HEK293 (cell line): ENCODE measurements around the gene DPPA4.

Source experiments
- CTCF ChIA-PET: fragments of 350-600 bp; formaldehyde crosslinking; extraction: SDS; loops from one replicate; lab custom pipeline; 2021; ENCODE audit warnings: antibody characterized with exemption; lab: Yijun Ruan, JAX
- POLR2A ChIA-PET: fragments of 300-600 bp; formaldehyde crosslinking; extraction: SDS; loops from one replicate; lab custom pipeline; 2020; ENCODE audit warnings: antibody characterized with exemption, inconsistent platforms; lab: Yijun Ruan, JAX
- H3K27ac ChIP-seq: fragments of 200-500 bp; sonication (Bioruptor generic); 2 replicates; pipeline ENCODE4 v1.5.1; 2014; ENCODE audit warnings: low read depth, low read length, control low read depth, inconsistent platforms; ENCODE audit errors: extremely low read depth
- H3K36me3 ChIP-seq, 2 experiments: fragments of 200-500 bp in 1 of 2; sonication (Bioruptor generic) in 1 of 2; 1 replicate in 1 of 2; 2 replicates in 1 of 2; pipeline ENCODE4 v1.5.1; 2014 to 2017; ENCODE audit warnings: inconsistent platforms in 2 of 2, low read length in 2 of 2; ENCODE audit not compliant: control insufficient read depth in 2 of 2, insufficient read depth in 1 of 2
- H3K4me1 ChIP-seq: fragments of 200-500 bp; sonication (Bioruptor generic); 2 replicates; pipeline ENCODE4 v1.5.1; 2014; ENCODE audit warnings: mild to moderate bottlenecking, low read length, inconsistent platforms; ENCODE audit not compliant: control insufficient read depth, insufficient read depth
- H3K4me3 ChIP-seq: 2 replicates; pipeline ENCODE4 v1.5.1; 2011; ENCODE audit warnings: low read depth, mild to moderate bottlenecking, control low read depth, low read length, moderate library complexity
- H3K9me3 ChIP-seq: fragments of 200-500 bp; sonication (Bioruptor generic); 2 replicates; pipeline ENCODE4 v1.5.1; 2014; ENCODE audit warnings: low read depth, low read length, inconsistent platforms; ENCODE audit not compliant: control insufficient read depth, insufficient read depth
- GLIS1 ChIP-seq: fragments of 450-650 bp; formaldehyde crosslinking; IDR thresholded peaks from 2 replicates; pipeline ENCODE4 v1.5.1; 2016; ENCODE audit warnings: missing biosample characterization, missing genetic modification characterization
- HOXA7 ChIP-seq: sonication (generic); formaldehyde crosslinking; IDR thresholded peaks from 2 replicates; pipeline ENCODE4 v1.8.1; 2022; ENCODE audit warnings: missing genetic modification reagents, borderline replicate concordance
- KLF9 ChIP-seq: fragments of 450-650 bp; formaldehyde crosslinking; IDR thresholded peaks from 2 replicates; pipeline ENCODE4 v1.5.1; 2016; ENCODE audit warnings: missing biosample characterization, missing genetic modification characterization, low read depth
- PRDM1 ChIP-seq: fragments of 450-650 bp; formaldehyde crosslinking; IDR thresholded peaks from 2 replicates; pipeline ENCODE4; 2016; ENCODE audit warnings: missing biosample characterization, missing genetic modification characterization
- ZFHX2 ChIP-seq: fragments of 450-650 bp; formaldehyde crosslinking; conservative IDR thresholded peaks from 2 replicates; pipeline ENCODE4 v1.5.1; 2016; ENCODE audit warnings: missing biosample characterization, missing genetic modification characterization
- ZNF112 ChIP-seq: fragments of 450-650 bp; formaldehyde crosslinking; IDR thresholded peaks from 2 replicates; pipeline ENCODE4 v1.5.0; 2017; ENCODE audit warnings: missing biosample characterization, missing genetic modification characterization
- ZNF2 ChIP-seq: fragments of 450-650 bp; formaldehyde crosslinking; IDR thresholded peaks from 2 replicates; pipeline ENCODE4 v1.5.1; 2016; ENCODE audit warnings: missing biosample characterization, missing genetic modification characterization
- ZNF221 ChIP-seq: fragments of 450-650 bp; formaldehyde crosslinking; IDR thresholded peaks from 2 replicates; pipeline ENCODE4 v1.5.1; 2017; ENCODE audit warnings: missing biosample characterization, missing genetic modification characterization, borderline replicate concordance
- ZNF354C ChIP-seq: fragments of 450-650 bp; formaldehyde crosslinking; IDR thresholded peaks from 2 replicates; pipeline ENCODE4 v1.5.1; 2016; ENCODE audit warnings: missing biosample characterization, missing genetic modification characterization, low read depth, borderline replicate concordance
- ZNF366 ChIP-seq: fragments of 450-650 bp; formaldehyde crosslinking; conservative IDR thresholded peaks from 2 replicates; pipeline ENCODE4 v1.5.1; 2016; ENCODE audit warnings: missing biosample characterization, missing genetic modification characterization
- ZNF473 ChIP-seq: fragments of 450-650 bp; formaldehyde crosslinking; IDR thresholded peaks from 2 replicates; pipeline ENCODE4 v1.5.1; 2017; ENCODE audit warnings: missing biosample characterization, missing genetic modification characterization
- ZNF48 ChIP-seq: fragments of 450-650 bp; formaldehyde crosslinking; IDR thresholded peaks from 2 replicates; pipeline ENCODE4 v1.5.1; 2016; ENCODE audit warnings: missing biosample characterization, missing genetic modification characterization
- ZNF544 ChIP-seq: fragments of 450-650 bp; formaldehyde crosslinking; IDR thresholded peaks from 2 replicates; pipeline ENCODE4 v1.5.0; 2017; ENCODE audit warnings: missing biosample characterization, missing genetic modification characterization
- ZNF555 ChIP-seq: fragments of 450-650 bp; formaldehyde crosslinking; conservative IDR thresholded peaks from 2 replicates; pipeline ENCODE4 v1.5.1; 2017; ENCODE audit warnings: missing biosample characterization, mild to moderate bottlenecking, missing genetic modification characterization, inconsistent platforms
- ZNF600 ChIP-seq: fragments of 450-650 bp; formaldehyde crosslinking; IDR thresholded peaks from 2 replicates; pipeline ENCODE4 v1.5.1; 2016; ENCODE audit warnings: missing biosample characterization, missing genetic modification characterization
- ZNF621 ChIP-seq: fragments of 450-650 bp; formaldehyde crosslinking; IDR thresholded peaks from 2 replicates; pipeline ENCODE4 v1.5.1; 2017; ENCODE audit warnings: missing biosample characterization, missing genetic modification characterization
- ZNF626 ChIP-seq: fragments of 450-650 bp; sonication (Bioruptor Pico); formaldehyde crosslinking; IDR thresholded peaks from 2 replicates; pipeline ENCODE4 v1.5.1; 2018; ENCODE audit warnings: missing biosample characterization, missing genetic modification characterization, inconsistent platforms
- ZNF701 ChIP-seq: fragments of 450-650 bp; formaldehyde crosslinking; IDR thresholded peaks from 2 replicates; pipeline ENCODE4 v1.5.1; 2016; ENCODE audit warnings: missing biosample characterization, missing genetic modification characterization
- ZNF768 ChIP-seq: fragments of 450-650 bp; formaldehyde crosslinking; IDR thresholded peaks from 2 replicates; pipeline ENCODE4 v1.5.1; 2018; ENCODE audit warnings: missing biosample characterization, mild to moderate bottlenecking, missing genetic modification characterization
- TF ChIP-seq, protein P1 (sequence below): fragments of 450-650 bp; IDR thresholded peaks from 2 replicates; pipeline ENCODE4 v1.5.1; 2018; ENCODE audit warnings: missing biosample characterization, missing genetic modification characterization
- TF ChIP-seq, protein P2 (sequence below): fragments of 450-650 bp; formaldehyde crosslinking; IDR thresholded peaks from 2 replicates; pipeline ENCODE4 v1.5.1; 2016; ENCODE audit warnings: missing biosample characterization, missing genetic modification characterization, low read depth
- TF ChIP-seq, protein P3 (sequence below): fragments of 450-650 bp; formaldehyde crosslinking; IDR thresholded peaks from 2 replicates; pipeline ENCODE4 v1.5.1; 2016; ENCODE audit warnings: missing biosample characterization, missing genetic modification characterization
- TF ChIP-seq, protein P4 (sequence below): fragments of 450-650 bp; formaldehyde crosslinking; IDR thresholded peaks from 2 replicates; pipeline ENCODE4 v1.5.1; 2016; ENCODE audit warnings: missing biosample characterization, missing genetic modification characterization, low read depth

Gene DPPA4

DNA sequence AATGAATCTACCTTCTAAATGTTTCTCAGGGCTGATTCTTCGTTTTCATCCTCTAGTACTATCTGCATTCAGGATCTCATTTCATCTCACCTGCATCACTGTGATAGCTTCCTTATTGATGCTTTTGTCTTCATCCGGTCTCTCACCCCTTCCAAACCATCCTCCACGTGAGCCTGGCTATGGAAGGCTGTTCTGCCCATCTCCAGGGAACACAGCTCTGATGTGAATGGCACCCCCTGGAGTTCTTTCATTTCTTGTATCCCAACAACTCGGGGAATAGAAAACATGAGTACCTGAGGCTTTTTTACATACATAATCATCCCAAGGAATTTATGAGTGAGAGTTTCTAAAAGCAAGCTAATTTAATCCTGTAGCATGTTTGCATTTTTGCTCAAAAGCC, 8.8 kb upstream of the DPPA4 start (continued):
- TF ChIP-seq, protein P1, sequence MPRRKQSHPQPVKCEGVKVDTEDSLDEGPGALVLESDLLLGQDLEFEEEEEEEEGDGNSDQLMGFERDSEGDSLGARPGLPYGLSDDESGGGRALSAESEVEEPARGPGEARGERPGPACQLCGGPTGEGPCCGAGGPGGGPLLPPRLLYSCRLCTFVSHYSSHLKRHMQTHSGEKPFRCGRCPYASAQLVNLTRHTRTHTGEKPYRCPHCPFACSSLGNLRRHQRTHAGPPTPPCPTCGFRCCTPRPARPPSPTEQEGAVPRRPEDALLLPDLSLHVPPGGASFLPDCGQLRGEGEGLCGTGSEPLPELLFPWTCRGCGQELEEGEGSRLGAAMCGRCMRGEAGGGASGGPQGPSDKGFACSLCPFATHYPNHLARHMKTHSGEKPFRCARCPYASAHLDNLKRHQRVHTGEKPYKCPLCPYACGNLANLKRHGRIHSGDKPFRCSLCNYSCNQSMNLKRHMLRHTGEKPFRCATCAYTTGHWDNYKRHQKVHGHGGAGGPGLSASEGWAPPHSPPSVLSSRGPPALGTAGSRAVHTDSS (tag by site-specific recombination): no peak
- TF ChIP-seq GLIS1 (tag by site-specific recombination) (no peak), ZNF473 (tag by site-specific recombination) (no peak), ZFHX2 (no peak), KLF9 (tag by site-specific recombination) (no peak), ZNF621 (tag by site-specific recombination) (no peak), ZNF221 (tag by site-specific recombination) (no peak), ZNF701 (tag by site-specific recombination) (no peak)

DNA sequence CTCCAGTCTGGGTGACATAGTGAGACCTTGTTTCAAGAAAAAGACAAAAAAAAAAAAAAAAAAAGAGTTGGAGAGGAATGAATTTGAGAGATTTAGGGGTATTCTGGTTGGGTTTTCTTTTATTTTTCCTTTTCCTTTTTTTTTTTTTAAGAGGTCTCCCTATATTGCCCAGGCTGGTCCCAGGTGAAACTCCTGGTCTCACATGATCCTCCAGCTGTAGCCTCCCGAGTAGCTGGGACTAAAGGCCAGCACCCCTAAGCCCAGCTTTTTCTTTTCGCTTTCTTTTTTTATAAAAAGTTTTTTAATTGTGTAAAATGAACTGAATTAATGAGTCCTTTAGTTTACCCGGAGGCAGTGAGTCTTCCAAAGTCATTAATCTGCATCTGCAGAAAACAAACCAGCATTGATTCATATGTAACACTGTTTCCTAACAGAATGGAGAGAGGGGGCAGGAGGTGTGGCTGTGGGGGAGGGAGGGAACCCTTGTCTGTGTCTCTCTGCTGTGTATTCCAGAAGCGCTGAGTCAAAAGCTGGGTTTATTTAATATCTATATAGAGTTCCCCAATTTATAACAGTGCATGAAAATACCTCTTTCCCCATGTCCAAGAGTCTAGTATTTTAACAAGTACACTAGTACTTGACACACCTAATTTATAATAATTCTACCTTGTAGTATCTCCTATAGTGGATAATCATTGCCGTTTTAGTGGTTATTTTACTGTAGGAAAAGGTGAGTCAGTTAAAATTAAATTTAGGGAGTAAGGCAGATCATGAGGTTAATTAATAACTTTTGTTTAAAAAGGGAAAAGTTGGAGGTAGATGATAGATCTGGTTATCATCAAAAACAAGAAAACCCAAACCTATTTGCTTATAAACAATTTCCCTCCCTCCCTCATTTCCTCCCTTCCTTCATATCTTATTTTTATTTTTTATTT, 2.6 kb upstream of the DPPA4 start:
- TF ChIP-seq ZNF600 (tag by site-specific recombination) (no peak), ZNF354C (tag by site-specific recombination) (no peak)
- TF ChIP-seq, all 188 proteins: peak for 0
- Histone ChIP-seq H3K4me3 (no peak overlapping the region), H3K36me3 (no peaks in the 10 kb centered on the region), H3K4me1 (no peaks in the 10 kb centered on the region), H3K9me3 (no peaks in the 10 kb centered on the region), H3K27ac (no peak overlapping the region)
- CTCF ChIA-PET: no interaction called here
- POLR2A ChIA-PET: no interaction called here

DNA sequence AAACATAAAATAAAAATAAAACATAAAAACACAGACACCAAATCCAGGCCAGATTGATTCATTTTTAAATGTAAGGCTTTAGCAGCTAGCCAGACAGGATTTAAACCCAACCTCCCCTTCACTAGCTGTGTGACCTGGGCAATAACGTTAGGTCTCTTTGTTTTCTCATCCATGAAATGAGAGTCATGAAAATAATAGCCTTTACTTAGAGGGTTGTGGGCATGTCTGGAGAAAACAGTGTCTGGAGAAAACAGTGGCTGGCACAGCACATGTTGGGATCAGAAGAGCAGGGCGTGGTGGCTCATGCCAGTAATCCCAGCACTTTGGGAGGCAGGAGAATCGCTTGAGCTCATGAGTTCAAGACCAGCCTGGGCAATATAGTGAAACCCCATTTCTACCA, 1.9 kb upstream of the DPPA4 start:
- H3K9me3 ChIP-seq: no peaks in the 10 kb centered on the region
- ChIA-PET CTCF (no interaction called here), POLR2A (no interaction called here)
- no peaks in the 10 kb centered on the region for H3K36me3 ChIP-seq
- no peak overlapping the region for H3K27ac ChIP-seq
- H3K4me1 ChIP-seq: no peaks in the 10 kb centered on the region
- H3K4me3 ChIP-seq: no peak overlapping the region
- TF ChIP-seq ZNF366 (tag by site-specific recombination): no peak
- TF ChIP-seq PRDM1 (tag by site-specific recombination): no peak
- no peak for TF ChIP-seq ZNF112 (tag by site-specific recombination)
- TF ChIP-seq ZNF768 (tag by site-specific recombination): no peak
- no peak for TF ChIP-seq ZNF701 (tag by site-specific recombination)
- TF ChIP-seq ZNF626 (tag by site-specific recombination): no peak
- TF ChIP-seq ZNF354C (tag by site-specific recombination): no peak
- TF ChIP-seq, protein P2, sequence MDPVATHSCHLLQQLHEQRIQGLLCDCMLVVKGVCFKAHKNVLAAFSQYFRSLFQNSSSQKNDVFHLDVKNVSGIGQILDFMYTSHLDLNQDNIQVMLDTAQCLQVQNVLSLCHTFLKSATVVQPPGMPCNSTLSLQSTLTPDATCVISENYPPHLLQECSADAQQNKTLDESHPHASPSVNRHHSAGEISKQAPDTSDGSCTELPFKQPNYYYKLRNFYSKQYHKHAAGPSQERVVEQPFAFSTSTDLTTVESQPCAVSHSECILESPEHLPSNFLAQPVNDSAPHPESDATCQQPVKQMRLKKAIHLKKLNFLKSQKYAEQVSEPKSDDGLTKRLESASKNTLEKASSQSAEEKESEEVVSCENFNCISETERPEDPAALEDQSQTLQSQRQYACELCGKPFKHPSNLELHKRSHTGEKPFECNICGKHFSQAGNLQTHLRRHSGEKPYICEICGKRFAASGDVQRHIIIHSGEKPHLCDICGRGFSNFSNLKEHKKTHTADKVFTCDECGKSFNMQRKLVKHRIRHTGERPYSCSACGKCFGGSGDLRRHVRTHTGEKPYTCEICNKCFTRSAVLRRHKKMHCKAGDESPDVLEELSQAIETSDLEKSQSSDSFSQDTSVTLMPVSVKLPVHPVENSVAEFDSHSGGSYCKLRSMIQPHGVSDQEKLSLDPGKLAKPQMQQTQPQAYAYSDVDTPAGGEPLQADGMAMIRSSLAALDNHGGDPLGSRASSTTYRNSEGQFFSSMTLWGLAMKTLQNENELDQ: no peak
- TF ChIP-seq ZNF473 (tag by site-specific recombination): no peak
- TF ChIP-seq, protein P3, sequence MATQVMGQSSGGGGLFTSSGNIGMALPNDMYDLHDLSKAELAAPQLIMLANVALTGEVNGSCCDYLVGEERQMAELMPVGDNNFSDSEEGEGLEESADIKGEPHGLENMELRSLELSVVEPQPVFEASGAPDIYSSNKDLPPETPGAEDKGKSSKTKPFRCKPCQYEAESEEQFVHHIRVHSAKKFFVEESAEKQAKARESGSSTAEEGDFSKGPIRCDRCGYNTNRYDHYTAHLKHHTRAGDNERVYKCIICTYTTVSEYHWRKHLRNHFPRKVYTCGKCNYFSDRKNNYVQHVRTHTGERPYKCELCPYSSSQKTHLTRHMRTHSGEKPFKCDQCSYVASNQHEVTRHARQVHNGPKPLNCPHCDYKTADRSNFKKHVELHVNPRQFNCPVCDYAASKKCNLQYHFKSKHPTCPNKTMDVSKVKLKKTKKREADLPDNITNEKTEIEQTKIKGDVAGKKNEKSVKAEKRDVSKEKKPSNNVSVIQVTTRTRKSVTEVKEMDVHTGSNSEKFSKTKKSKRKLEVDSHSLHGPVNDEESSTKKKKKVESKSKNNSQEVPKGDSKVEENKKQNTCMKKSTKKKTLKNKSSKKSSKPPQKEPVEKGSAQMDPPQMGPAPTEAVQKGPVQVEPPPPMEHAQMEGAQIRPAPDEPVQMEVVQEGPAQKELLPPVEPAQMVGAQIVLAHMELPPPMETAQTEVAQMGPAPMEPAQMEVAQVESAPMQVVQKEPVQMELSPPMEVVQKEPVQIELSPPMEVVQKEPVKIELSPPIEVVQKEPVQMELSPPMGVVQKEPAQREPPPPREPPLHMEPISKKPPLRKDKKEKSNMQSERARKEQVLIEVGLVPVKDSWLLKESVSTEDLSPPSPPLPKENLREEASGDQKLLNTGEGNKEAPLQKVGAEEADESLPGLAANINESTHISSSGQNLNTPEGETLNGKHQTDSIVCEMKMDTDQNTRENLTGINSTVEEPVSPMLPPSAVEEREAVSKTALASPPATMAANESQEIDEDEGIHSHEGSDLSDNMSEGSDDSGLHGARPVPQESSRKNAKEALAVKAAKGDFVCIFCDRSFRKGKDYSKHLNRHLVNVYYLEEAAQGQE (tag by site-specific recombination): no peak
- no peak for TF ChIP-seq ZNF48 (tag by site-specific recombination)
- no peak for TF ChIP-seq HOXA7 (CRISPR knock-in tag)
- TF ChIP-seq, protein P4, sequence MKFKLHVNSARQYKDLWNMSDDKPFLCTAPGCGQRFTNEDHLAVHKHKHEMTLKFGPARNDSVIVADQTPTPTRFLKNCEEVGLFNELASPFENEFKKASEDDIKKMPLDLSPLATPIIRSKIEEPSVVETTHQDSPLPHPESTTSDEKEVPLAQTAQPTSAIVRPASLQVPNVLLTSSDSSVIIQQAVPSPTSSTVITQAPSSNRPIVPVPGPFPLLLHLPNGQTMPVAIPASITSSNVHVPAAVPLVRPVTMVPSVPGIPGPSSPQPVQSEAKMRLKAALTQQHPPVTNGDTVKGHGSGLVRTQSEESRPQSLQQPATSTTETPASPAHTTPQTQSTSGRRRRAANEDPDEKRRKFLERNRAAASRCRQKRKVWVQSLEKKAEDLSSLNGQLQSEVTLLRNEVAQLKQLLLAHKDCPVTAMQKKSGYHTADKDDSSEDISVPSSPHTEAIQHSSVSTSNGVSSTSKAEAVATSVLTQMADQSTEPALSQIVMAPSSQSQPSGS (tag by site-specific recombination): no peak
- no peak for TF ChIP-seq ZNF544 (tag by site-specific recombination)
- no peak for TF ChIP-seq ZNF2 (tag by site-specific recombination)
- no peak for TF ChIP-seq ZNF555
